ENCODE measurements around the gene LRRC43.
A peak's percentile ranks its signal among the peaks of the same experiment; 100 is the strongest.
"Not testable (repeated sequence)": the region's sequence is repeated elsewhere in the genome, so short reads cannot be mapped to it uniquely, and the experiment has no call there.

LRRC43 gene

GRCh38 chr12:122158700-122159285 lies 24.1 kb upstream of the LRRC43 start:
- no peak for DNase-seq (ENCODE audit: low read depth in 2 of 2)

DNA sequence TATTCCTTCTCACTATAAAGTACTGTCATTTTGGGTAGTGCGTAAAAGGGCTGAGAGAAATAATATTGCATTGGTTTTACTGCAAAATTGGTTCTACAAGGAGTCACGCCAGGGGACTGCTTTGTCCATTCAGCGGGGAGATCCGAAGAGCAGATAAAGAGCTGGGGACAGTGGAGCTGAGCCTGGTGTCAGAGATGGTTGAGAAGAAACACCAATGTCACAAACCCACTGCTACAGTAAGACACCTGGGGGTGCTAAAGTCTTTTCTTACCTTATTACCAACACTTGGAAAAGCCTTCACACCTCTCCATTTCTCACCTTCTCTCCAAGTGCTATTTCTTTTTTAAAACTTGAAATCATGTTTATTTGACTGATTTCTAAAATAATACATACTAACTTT lies 23.0 kb upstream of the LRRC43 start:
- no peak for DNase-seq (ENCODE audit: low read depth in 2 of 2)

DNA sequence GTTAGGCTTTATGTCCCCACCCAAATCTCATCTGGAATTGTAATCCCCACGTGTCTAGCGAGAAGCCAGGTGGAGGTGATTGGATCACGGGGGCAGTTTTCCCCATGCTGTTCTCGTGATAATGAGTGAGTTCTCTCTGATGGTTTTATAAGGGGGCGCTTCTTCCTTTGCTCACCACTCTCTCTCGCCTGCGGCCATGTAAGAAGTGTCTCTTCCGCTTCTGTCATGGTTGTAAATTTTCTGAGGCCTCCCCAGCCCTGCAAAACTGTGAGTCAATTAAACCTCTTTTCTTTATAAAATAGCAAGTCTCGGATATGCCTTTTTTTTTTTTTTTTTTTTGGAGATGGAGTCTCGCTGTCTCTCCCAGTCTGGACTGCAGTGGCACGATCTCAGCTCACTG lies 22.2 kb upstream of the LRRC43 start:
- DNase-seq (ENCODE audit: low read depth in 2 of 2), result no peak

- DNase-seq (ENCODE audit: low read depth in 2 of 2), result no peak
Measured at GRCh38 chr12:122161682-122162081, 21.2 kb upstream of the LRRC43 start.

- DNase-seq (ENCODE audit: low read depth in 2 of 2), result no peak
Measured at GRCh38 chr12:122162976-122163375, 19.9 kb upstream of the LRRC43 start.

GRCh38 chr12:122166422-122167349 lies 16.2 kb upstream of the LRRC43 start:
- DNase-seq (ENCODE audit: low read depth in 2 of 2), result peak; percentile 23 to 47

DNA sequence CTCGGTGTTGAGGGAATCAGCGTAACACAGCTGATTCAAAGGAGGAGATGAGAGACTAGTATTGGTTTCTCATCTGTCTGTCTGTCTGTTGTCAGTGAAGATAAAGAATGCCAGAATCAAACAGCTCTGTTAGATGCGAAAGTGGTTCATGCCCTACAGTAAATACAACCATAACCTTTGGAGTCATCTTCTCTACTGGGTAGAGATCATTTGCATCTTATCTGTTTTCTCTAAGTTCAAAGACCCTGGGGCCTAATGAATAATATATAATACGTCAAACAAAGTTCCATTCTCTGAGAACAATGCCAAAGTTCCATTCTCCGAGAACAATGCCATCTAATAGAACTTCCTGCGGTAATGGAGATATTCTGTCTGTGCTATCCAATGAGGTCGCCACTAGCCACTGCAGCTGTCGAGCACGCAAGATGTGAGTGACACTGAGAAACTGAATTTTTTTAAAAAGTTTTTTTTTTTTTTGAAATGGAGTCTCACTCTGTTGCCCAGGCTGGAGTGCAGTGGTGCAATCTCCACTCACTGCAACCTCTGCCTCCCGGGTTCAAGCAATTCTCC lies 15.5 kb upstream of the LRRC43 start:
- no peak for DNase-seq (ENCODE audit: low read depth in 2 of 2)

GRCh38 chr12:122168492-122168891 lies 14.4 kb upstream of the LRRC43 start:
- DNase-seq (ENCODE audit: low read depth in 2 of 2), result no peak

GRCh38 chr12:122171399-122171798 lies 11.5 kb upstream of the LRRC43 start:
- DNase-seq (ENCODE audit: low read depth in 2 of 2), result no peak

- no peak for DNase-seq (ENCODE audit: low read depth in 2 of 2)
Measured at GRCh38 chr12:122172262-122172939, 10.5 kb upstream of the LRRC43 start.

DNA sequence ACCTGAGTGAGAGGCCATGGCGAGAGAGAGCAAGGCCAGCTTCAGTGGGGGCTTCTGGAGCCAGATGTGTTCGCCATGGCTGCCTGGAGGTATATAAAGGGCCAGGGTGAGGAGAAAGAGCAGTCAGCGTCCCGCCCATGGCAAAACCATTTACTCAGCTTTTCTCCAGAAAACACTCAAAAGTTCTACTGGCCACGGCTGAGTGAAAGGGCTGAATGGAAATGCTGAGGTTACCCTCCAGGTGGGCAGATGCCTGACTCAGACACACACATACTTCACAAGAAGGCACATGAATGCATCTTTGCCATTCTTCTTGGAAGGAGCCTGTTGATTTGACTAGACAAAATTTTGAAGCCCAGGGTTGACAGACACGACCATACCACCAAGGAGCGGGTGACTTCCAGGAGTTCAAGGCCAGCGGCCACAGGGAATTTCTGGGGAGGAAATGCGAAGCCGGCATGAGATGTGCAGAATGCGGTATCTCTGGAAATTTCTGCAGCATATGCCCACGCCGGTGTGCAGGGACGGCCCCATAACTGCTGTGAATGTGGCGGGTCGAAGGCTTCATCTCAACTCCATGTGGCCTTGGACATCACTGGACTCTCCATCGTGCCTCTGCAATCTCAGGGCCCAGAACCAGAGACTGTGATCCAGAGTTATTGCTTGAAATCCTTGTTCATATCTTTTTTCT lies 8.6 kb upstream of the LRRC43 start, which contains the start of gene IL31:
Gene IL31 (minus strand): TSS at position 67 of the 691 bp plus-strand sequence. CDS start 49 bp downstream, at position 18.
- DNase-seq (ENCODE audit: low read depth in 2 of 2), result peak in 1 of 2 donors; percentile 41

DNA sequence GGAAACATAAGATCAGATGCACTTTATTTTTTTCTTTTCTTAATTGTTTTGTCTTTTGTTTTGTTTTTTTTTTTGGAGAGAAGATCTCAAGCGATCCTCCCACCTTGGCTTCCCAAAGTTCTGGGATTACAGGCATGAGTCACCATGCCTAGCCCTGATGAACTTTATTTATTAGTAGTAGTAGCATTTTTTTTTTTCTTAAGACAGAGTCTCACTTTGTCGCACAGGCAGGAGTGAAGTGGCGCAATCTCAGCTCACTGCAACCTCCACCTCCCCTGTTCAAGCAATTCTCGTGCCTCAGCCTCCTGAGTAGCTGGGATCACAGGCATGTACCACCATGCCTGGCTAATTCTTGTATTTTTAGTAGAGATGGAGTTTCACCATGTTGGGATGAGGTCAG lies 6.5 kb upstream of the LRRC43 start:
- DNase-seq (ENCODE audit: low read depth in 2 of 2), result not testable (repeated sequence)

- no peak for DNase-seq (ENCODE audit: low read depth in 2 of 2)
Measured at GRCh38 chr12:122183588-122183940, 641 bp downstream of the LRRC43 start.

- no peak for DNase-seq (ENCODE audit: low read depth in 2 of 2)
Measured at GRCh38 chr12:122184517-122184916, 1.6 kb downstream of the LRRC43 start.

DNA sequence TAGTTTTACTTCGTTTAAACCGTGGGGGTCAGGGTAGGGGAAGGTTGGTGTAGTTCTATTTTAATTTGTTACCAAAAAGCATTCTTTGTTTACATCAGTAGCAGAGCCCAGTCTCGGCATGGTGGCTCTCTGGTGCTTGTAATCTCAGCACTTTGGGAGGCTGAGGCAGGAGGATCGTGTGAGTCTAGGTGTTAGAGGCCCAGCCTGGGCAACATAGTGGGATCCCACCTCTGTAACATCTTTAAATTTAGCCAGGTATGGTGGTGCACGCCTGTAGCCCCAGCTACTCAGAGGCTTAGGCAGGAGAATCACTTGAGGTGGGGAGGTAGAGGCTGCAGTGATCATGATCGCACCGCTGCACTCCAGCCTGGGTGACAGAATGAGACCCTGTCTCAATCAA lies 2.2 kb downstream of the LRRC43 start:
- DNase-seq (ENCODE audit: low read depth in 2 of 2), result no peak

GRCh38 chr12:122185494-122186082 lies 2.7 kb downstream of the LRRC43 start:
- no peak for DNase-seq (ENCODE audit: low read depth in 2 of 2)

DNA sequence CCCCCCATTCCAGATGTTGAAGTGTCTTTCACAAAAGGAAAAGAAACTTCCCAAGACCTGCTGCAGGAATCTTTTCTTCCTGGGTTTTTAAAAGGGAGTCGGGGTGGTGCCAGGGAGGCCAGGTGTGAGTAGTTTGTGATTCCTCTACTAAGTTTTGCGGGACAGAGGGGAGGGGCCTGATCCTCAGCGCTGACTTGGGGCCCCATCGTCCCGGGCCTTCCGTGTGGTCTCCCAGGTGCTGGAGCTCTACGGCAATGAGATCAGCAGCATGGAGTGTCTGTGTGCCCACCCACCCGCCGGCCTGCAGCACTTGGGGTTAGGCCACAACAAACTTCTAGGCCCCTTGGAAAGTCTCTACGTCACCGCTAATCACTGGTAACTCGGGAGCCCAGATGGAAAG lies 4.5 kb downstream of the LRRC43 start:
- no peak for DNase-seq (ENCODE audit: low read depth in 2 of 2)

- no peak for DNase-seq (ENCODE audit: low read depth in 2 of 2)
Measured at GRCh38 chr12:122189626-122190475, 6.9 kb downstream of the LRRC43 start.

DNA sequence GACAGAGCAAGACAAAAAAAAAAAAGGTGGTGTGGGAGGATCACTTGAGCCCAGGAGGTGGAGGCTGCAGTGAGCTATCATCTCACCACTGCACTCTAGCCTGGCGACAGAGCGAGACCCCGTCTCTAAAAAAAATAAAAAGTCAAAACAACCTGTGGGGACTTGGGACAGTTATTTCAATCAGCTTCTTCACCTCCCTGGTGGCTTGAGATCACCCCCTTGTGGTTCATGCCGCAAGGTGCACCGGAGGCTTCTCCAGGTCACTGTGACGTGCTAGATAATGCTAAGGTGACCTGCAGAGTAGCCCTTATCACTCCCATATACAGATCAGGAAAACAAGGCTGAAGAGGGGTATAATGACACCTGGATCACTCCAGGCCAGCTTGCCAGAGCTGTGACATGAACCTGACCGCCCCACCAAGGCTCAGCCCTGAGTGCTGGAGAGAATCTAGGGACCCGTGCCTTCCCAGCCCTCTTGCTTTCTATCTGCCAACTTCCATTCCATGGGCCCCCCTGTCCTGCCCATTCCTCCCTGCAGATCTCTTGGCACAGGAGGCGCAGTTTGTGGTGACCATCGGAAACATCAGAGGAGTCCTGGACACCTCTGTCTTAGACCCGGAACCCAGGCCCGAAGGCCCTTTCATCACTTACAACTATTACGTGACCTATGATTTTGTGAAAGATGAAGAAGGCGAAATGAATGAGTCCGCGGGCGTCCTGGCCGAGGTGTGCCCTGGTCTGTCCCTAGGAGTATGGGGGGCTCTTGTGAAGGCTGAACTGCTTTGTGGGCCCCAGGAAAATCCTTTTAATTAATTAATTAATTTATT lies 8.1 kb downstream of the LRRC43 start:
- DNase-seq (ENCODE audit: low read depth in 2 of 2), result peak; percentile 55 to 71
